ENCODE measurements around the gene EIF2B2. TPM values are rescaled to one million over a fixed set of nuclear protein-coding genes. Genes with fewer than 3 reads are reported as not detected.
A peak's percentile ranks its signal among the peaks of the same experiment; 100 is the strongest.

Gene EIF2B2
- total and polyA plus RNA-seq, 2 of the 13 experiments (the other 11 are each of a cell fraction or from before 2014, with no cell fraction given), result 54.4 to 78.6 TPM

DNA sequence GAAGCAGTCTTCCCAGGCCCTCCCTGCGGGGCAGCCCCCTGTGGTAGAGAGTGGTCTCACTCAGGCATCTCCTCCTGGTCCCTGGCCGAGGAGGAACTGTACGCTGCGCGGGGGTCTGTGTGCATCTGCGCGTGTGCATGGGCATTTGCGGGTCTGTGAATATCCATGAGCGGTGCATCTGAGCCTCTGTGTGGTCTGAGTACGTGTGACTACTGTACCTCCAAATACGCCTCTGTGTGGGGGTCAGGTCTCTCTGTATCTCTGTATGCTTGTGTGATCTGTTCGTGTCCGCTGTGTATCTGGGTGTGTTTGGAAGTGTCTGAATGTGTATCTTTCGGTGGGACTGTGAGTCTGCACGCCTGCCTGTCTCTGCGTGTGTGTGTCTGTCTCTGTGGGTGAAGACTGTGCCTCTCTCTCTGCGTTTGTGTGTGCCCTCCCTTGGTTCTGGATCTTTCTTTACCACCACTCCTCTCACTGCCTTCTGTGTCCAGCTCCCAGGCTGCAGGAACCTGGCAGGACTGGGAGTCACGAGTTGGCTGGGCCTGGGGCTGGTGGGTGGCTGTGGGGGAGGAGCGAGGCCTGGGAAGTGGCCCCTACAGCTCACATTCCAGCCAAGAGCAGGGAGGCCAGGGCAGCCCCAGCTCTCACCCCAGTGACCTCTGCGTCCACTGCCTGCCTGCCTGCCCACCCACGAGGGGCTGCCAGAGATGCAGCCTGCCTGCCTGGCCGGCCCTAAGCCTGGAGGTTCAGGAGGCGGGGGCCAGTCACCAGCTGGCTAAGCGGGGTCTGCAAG, 46.2 kb upstream of the EIF2B2 start (continued):
- TF ChIP-seq ZFX (CRISPR knock-in tag; IDR thresholded peaks at IDR 0.05; ENCODE audit: low read depth) (peak; percentile 81), NKX3-1 (CRISPR knock-in tag; IDR thresholded peaks at IDR 0.05) (no peak), GPN1 (CRISPR knock-in tag; IDR thresholded peaks at IDR 0.05; ENCODE audit: borderline replicate concordance) (no peak), SIX1 (CRISPR knock-in tag; IDR thresholded peaks at IDR 0.05; ENCODE audit: borderline replicate concordance) (no peak), RBM22 (optimal IDR thresholded peaks at IDR 0.05; ENCODE audit: low read length) (no peak), ZNF83 (CRISPR knock-in tag; IDR thresholded peaks at IDR 0.05; ENCODE audit: borderline replicate concordance) (no peak), HOXA5 (CRISPR knock-in tag; IDR thresholded peaks at IDR 0.05) (no peak), ZNF329 (CRISPR knock-in tag; IDR thresholded peaks at IDR 0.05; ENCODE audit: low read depth) (no peak), CCDC6 (CRISPR knock-in tag; IDR thresholded peaks at IDR 0.05) (peak; percentile 39; the same call in 1 of the 2 replicates), THAP11 (CRISPR knock-in tag; IDR thresholded peaks at IDR 0.05) (no peak), DMAP1 (CRISPR knock-in tag; IDR thresholded peaks at IDR 0.05) (0 out of 2 replicates have a peak, but pooled peaks have one; percentile 28), TARDBP (CRISPR knock-in tag; IDR thresholded peaks at IDR 0.05) (peak; percentile 61; the same call in 1 of the 2 replicates), CENPT (CRISPR knock-in tag; IDR thresholded peaks at IDR 0.05; ENCODE audit: low read depth) (no peak; the same call in 1 of the 2 replicates), SETDB1 (CRISPR knock-in tag; IDR thresholded peaks at IDR 0.05; ENCODE audit: borderline replicate concordance) (no peak), GATAD2A (CRISPR knock-in tag; IDR thresholded peaks at IDR 0.05) (0 out of 2 replicates have a peak, but pooled peaks have one; percentile 34), ZMYM3 (CRISPR knock-in tag; IDR thresholded peaks at IDR 0.05) (no peak), ZNF235 (CRISPR knock-in tag; IDR thresholded peaks at IDR 0.05; ENCODE audit: borderline replicate concordance) (no peak), TP53 (CRISPR knock-in tag; conservative IDR thresholded peaks at IDR 0.05) (no peak), ZNF891 (CRISPR knock-in tag; IDR thresholded peaks at IDR 0.05) (no peak), ZBTB7A (CRISPR knock-in tag; IDR thresholded peaks at IDR 0.05) (peak; percentile 87), ZNF451 (CRISPR knock-in tag; IDR thresholded peaks at IDR 0.05) (0 out of 2 replicates have a peak, but pooled peaks have one; percentile 50), SMARCE1 (IDR thresholded peaks at IDR 0.05; ENCODE audit: borderline replicate concordance) (no peak), CHCHD3 (CRISPR knock-in tag; IDR thresholded peaks at IDR 0.05) (no peak), REXO4 (CRISPR knock-in tag; IDR thresholded peaks at IDR 0.05; ENCODE audit: borderline replicate concordance) (no peak), NR1H2 (CRISPR knock-in tag; IDR thresholded peaks at IDR 0.05; ENCODE audit: borderline replicate concordance, low read depth) (no peak), DNMT1 (CRISPR knock-in tag; IDR thresholded peaks at IDR 0.05) (no peak), KMT2A (CRISPR knock-in tag; IDR thresholded peaks at IDR 0.05) (peak; percentile 14; the same call in 1 of the 2 replicates), ZBTB3 (CRISPR knock-in tag; IDR thresholded peaks at IDR 0.05; ENCODE audit: borderline replicate concordance, low read depth) (no peak)
- TF ChIP-seq, protein P1, sequence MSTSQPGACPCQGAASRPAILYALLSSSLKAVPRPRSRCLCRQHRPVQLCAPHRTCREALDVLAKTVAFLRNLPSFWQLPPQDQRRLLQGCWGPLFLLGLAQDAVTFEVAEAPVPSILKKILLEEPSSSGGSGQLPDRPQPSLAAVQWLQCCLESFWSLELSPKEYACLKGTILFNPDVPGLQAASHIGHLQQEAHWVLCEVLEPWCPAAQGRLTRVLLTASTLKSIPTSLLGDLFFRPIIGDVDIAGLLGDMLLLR (CRISPR knock-in tag; IDR thresholded peaks at IDR 0.05), result no peak

All from HepG2 (cell line).